ENCODE results near the gene LONP2.

DNA sequence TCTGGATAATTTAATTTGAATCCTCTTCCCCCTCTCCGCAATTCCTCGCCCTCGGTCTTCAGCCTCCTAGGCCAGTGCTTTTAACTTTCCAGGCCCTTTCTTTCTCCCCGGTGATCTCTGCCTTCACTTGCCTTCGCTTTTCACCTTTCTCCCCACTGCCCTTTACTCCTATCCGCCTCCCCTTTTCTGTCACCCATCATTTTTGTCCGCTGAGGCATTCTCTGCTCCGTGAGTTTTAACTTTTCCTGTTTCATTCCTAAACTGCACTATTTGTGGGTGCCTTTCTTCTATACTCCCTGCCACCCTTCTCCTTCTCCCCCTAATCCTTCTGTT, 729 bp downstream of the LONP2 start:
- TF ChIP-seq CTCF (IDR thresholded peaks at IDR 0.05; ENCODE audit: poor library complexity, severe bottlenecking) (no peak), POLR2AphosphoS5 (IDR thresholded peaks at IDR 0.05) (no peak)

Data from neural cell (in vitro differentiated cells).